Measurements from ENCODE around the gene GPATCH2L. TPM values are rescaled to one million over a fixed set of nuclear protein-coding genes. Genes with fewer than 3 reads are reported as not detected.

GPATCH2L gene
- polyA plus RNA-seq, 1 donor (not counting 4 experiments of a cell fraction or from before 2014, with no cell fraction given) = 28.8 TPM

DNA sequence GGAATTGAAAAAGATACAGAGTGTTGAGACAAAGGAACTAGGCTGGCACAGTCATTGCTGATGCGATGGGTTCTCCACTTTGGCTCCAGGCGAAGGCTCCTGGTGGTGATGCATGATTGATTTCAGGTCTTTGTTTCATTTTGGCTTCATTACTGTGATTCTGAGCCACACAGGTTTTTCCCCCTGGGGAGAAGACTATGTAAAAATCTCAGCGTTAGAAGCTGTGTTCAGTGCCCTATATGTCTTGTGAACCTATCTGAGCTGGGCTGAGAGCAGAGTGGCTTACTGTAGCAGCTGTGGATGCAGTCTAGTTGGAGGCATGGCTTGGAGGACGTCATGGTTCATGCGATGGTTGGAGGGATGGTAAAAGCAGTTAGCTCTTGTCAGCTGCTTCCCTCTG is 54.0 kb downstream of the GPATCH2L start:
- Histone ChIP-seq H2AFZ (ENCODE audit: control insufficient read depth, low read length) (no peak overlapping the region), H3K36me3 (ENCODE audit: control insufficient read depth in 2 of 2, extremely low read depth in 1 of 2, insufficient read depth in 2 of 2, low read length in 2 of 2) (peaks cover 14 to 18% of the 10 kb centered on the region in 2 experiments), H3K9me3 (ENCODE audit: control insufficient read depth, low read depth, low read length) (no peaks in the 10 kb centered on the region), H3K9ac (ENCODE audit: control insufficient read depth, extremely low read depth, insufficient read depth, low read length) (no peak overlapping the region), H3K4me1 (ENCODE audit: control insufficient read depth, extremely low read depth, insufficient read depth, low read length) (peaks cover 24% of the 10 kb centered on the region), H3K4me2 (ENCODE audit: control insufficient read depth, extremely low read depth, insufficient read depth, low read depth, low read length) (no peak overlapping the region), H3K27ac (ENCODE audit: control insufficient read depth, insufficient read depth, low read length) (no peak overlapping the region), H3K27me3 (ENCODE audit: control insufficient read depth, extremely low read depth, insufficient read depth, low read length) (no peaks in the 10 kb centered on the region), H4K20me1 (ENCODE audit: control insufficient read depth, extremely low read depth, insufficient read depth, low read length) (no peaks in the 10 kb centered on the region), H3K4me3 (ENCODE audit: control insufficient read depth in 2 of 3, extremely low read depth in 1 of 3, insufficient read depth in 2 of 3, low read depth in 1 of 3, low read length in 3 of 3) (no peak overlapping the region), H3K9me1 (ENCODE audit: control insufficient read depth, extremely low read depth, insufficient read depth, low read length) (peaks cover 3% of the 10 kb centered on the region), H3K79me2 (ENCODE audit: control insufficient read depth, insufficient read depth, low read length) (no peaks in the 10 kb centered on the region)
- no peak for FAIRE-seq
- TF ChIP-seq, protein P1, sequence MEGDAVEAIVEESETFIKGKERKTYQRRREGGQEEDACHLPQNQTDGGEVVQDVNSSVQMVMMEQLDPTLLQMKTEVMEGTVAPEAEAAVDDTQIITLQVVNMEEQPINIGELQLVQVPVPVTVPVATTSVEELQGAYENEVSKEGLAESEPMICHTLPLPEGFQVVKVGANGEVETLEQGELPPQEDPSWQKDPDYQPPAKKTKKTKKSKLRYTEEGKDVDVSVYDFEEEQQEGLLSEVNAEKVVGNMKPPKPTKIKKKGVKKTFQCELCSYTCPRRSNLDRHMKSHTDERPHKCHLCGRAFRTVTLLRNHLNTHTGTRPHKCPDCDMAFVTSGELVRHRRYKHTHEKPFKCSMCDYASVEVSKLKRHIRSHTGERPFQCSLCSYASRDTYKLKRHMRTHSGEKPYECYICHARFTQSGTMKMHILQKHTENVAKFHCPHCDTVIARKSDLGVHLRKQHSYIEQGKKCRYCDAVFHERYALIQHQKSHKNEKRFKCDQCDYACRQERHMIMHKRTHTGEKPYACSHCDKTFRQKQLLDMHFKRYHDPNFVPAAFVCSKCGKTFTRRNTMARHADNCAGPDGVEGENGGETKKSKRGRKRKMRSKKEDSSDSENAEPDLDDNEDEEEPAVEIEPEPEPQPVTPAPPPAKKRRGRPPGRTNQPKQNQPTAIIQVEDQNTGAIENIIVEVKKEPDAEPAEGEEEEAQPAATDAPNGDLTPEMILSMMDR (optimal IDR thresholded peaks at IDR 0.05 in 1 of 3, IDR thresholded peaks at IDR 0.05 in 1 of 3, conservative IDR thresholded peaks at IDR 0.05 in 1 of 3; ENCODE audit: extremely low read depth in 1 of 3, insufficient read depth in 2 of 3, low read length in 3 of 3) = no peak
- no peak for TF ChIP-seq EZH2 (IDR thresholded peaks at IDR 0.05; ENCODE audit: low read length)
- dilution Hi-C loops (cut with MboI; ENCODE audit: extremely low pct_ligation_motif_present, low sequenced_read_pairs) = no loop called here
- DNase-seq (ENCODE audit: low read depth, low spot score) = no peak

DNA sequence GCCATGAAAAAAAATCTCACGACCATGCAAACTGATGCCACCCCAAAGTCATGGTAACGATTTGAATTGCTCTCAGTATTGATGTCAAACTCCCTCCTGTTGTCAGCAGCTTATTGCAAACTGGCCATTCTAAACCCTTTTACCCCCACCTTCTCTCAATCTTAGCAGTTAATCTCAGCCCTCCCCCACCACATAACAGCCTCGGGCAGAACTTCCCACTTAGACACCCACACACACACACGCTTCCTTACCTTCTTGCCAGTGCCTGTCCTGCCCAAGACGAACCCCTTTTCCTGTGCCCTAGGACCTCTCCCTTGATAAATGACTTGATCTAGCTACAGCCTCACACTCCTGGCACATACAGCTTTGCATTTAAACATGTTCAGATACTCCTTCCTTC is 56.6 kb downstream of the GPATCH2L start:
- peaks cover 6 to 7% of the 10 kb centered on the region in 2 experiments for H3K36me3 ChIP-seq (ENCODE audit: control insufficient read depth in 2 of 2, extremely low read depth in 1 of 2, insufficient read depth in 2 of 2, low read length in 2 of 2)
- no peak for DNase-seq (ENCODE audit: low read depth, low spot score)

More for the DNA sequence above, 56.6 kb downstream of the GPATCH2L start:
- no peak for FAIRE-seq
- H4K20me1 ChIP-seq (ENCODE audit: control insufficient read depth, extremely low read depth, insufficient read depth, low read length) = no peaks in the 10 kb centered on the region
- no peak overlapping the region for H3K27ac ChIP-seq (ENCODE audit: control insufficient read depth, insufficient read depth, low read length)
- dilution Hi-C loops (cut with MboI; ENCODE audit: extremely low pct_ligation_motif_present, low sequenced_read_pairs) = no loop called here
- no peaks in the 10 kb centered on the region for H3K9me3 ChIP-seq (ENCODE audit: control insufficient read depth, low read depth, low read length)
- peaks cover under 1% of the 10 kb centered on the region for H3K9me1 ChIP-seq (ENCODE audit: control insufficient read depth, extremely low read depth, insufficient read depth, low read length)
- no peak overlapping the region for H3K9ac ChIP-seq (ENCODE audit: control insufficient read depth, extremely low read depth, insufficient read depth, low read length)
- no peak overlapping the region for H3K4me3 ChIP-seq (ENCODE audit: control insufficient read depth in 2 of 3, extremely low read depth in 1 of 3, insufficient read depth in 2 of 3, low read depth in 1 of 3, low read length in 3 of 3)
- H2AFZ ChIP-seq (ENCODE audit: control insufficient read depth, low read length) = no peak overlapping the region
- peaks cover 8% of the 10 kb centered on the region for H3K4me1 ChIP-seq (ENCODE audit: control insufficient read depth, extremely low read depth, insufficient read depth, low read length)
- TF ChIP-seq, protein P1 (optimal IDR thresholded peaks at IDR 0.05 in 1 of 3, IDR thresholded peaks at IDR 0.05 in 1 of 3, conservative IDR thresholded peaks at IDR 0.05 in 1 of 3; ENCODE audit: extremely low read depth in 1 of 3, insufficient read depth in 2 of 3, low read length in 3 of 3) = no peak
- H3K4me2 ChIP-seq (ENCODE audit: control insufficient read depth, extremely low read depth, insufficient read depth, low read depth, low read length) = no peak overlapping the region
- no peaks in the 10 kb centered on the region for H3K79me2 ChIP-seq (ENCODE audit: control insufficient read depth, insufficient read depth, low read length)
- H3K27me3 ChIP-seq (ENCODE audit: control insufficient read depth, extremely low read depth, insufficient read depth, low read length) = no peaks in the 10 kb centered on the region
